K562 (cell line): ENCODE results near the gene ARMC9. TPM values are rescaled to one million over a fixed set of nuclear protein-coding genes. Genes with fewer than 3 reads are reported as not detected.

ENCODE experiments used
- ATAC-seq: fragments of 200-7000 bp; cut with Tn5 transposase; 3 replicates; pipeline ENCODE4 v1.9.1; 2020; ENCODE audit warnings: moderate library complexity
- BruUV-seq: library from RNA; stranded (reverse); fragments of 400-500 nt; replicated peaks from 2 replicates; lab custom pipeline; 2021; lab: Mats Ljungman, UMichigan
- CTCF ChIA-PET: fragments of 300-600 bp; formaldehyde crosslinking; extraction: SDS; loops from one replicate; lab custom pipeline; 2021; ENCODE audit warnings: low intra/inter-chr PET ratio; lab: Yijun Ruan, JAX
- POLR2A ChIA-PET: fragments of 300-600, 350-650 bp; sonication (Branson Sonifier 250); formaldehyde crosslinking; extraction: SDS; loops from one replicate; lab custom pipeline; 2021; ENCODE audit warnings: antibody characterized with exemption, inconsistent platforms; lab: Yijun Ruan, JAX
- DNase-seq, 4 experiments: peaks; one replicate each; pipeline versions ENCODE4 v3.0.0 to v3.0.0-alpha.2; 2011 to 2018; ENCODE audit warnings: low spot score in 3 of 4, mixed read lengths in 3 of 4; ENCODE audit errors: extremely low read depth in 1 of 4
- FAIRE-seq: peaks from 2 replicates; lab custom pipeline; 2011; peaks lifted over from hg19 to GRCh38; lab: Jason Lieb, UNC
- H2AFZ ChIP-seq: 2 replicates; pipeline ENCODE4 v1.6.0; 2011; ENCODE audit warnings: low read depth, low read length, control low read depth, inconsistent platforms
- H3K27ac ChIP-seq: fragments of 200-600 bp; 3 replicates; pipeline ENCODE4 v1.8.0; 2011; ENCODE audit warnings: low read depth, mild to moderate bottlenecking, control low read depth, inconsistent platforms, low read length, moderate library complexity, mixed read lengths; ENCODE audit errors: extremely low read depth
- H3K27me3 ChIP-seq, 2 experiments: fragments of 300-600 bp in 1 of 2; 2 replicates in 1 of 2; 3 replicates in 1 of 2; pipeline versions ENCODE4 v1.6.0 to v1.8.0; 2011; ENCODE audit warnings: inconsistent platforms in 2 of 2, low read length in 2 of 2, mild to moderate bottlenecking in 1 of 2, mixed read lengths in 1 of 2, moderate library complexity in 1 of 2; ENCODE audit not compliant: control insufficient read depth in 2 of 2, insufficient read depth in 2 of 2
- H3K36me3 ChIP-seq: fragments of 300-600 bp; 3 replicates; pipeline ENCODE4 v1.8.0; 2011; ENCODE audit warnings: mild to moderate bottlenecking, low read length, inconsistent platforms; ENCODE audit not compliant: control insufficient read depth, insufficient read depth
- H3K4me1 ChIP-seq, 2 experiments: fragments of 200-600 bp in 1 of 2; replicated peaks in 1 of 2; 2 replicates in 1 of 2; 3 replicates in 1 of 2; pipeline versions ENCODE4 v1.5.1 to v1.8.0; 2011; ENCODE audit warnings: inconsistent platforms in 2 of 2, low read length in 2 of 2, mild to moderate bottlenecking in 1 of 2, mixed read lengths in 1 of 2, moderate library complexity in 1 of 2; ENCODE audit not compliant: control insufficient read depth in 2 of 2, insufficient read depth in 2 of 2
- H3K4me2 ChIP-seq: 2 replicates; pipeline ENCODE4 v1.6.1; 2011; ENCODE audit warnings: low read length, control low read depth, inconsistent platforms, mixed read lengths; ENCODE audit not compliant: insufficient read depth
- H3K4me3 ChIP-seq: fragments of 200-600 bp; sonication (generic), shearing (Covaris generic); 2 replicates; pipeline ENCODE4 v1.5.1; 2016; ENCODE audit warnings: control low read depth, inconsistent platforms
- H3K79me2 ChIP-seq: fragments of 200-600 bp; 3 replicates; pipeline ENCODE4 v1.8.0; 2011; ENCODE audit warnings: low read length, inconsistent platforms; ENCODE audit not compliant: control insufficient read depth, insufficient read depth
- H3K9ac ChIP-seq, 2 experiments: 2 replicates each; pipeline versions ENCODE4 v1.6.0 to v1.6.1; 2011; ENCODE audit warnings: low read depth in 2 of 2, low read length in 2 of 2, control low read depth in 1 of 2, inconsistent platforms in 1 of 2, mild to moderate bottlenecking in 1 of 2, mixed read lengths in 1 of 2; ENCODE audit not compliant: insufficient read depth in 1 of 2
- H3K9me1 ChIP-seq: one replicate; pipeline ENCODE4 v1.6.0; 2011; ENCODE audit warnings: inconsistent platforms, mild to moderate bottlenecking, low read length, moderate library complexity; ENCODE audit not compliant: control insufficient read depth, insufficient read depth
- H3K9me3 ChIP-seq: replicated peaks from 2 replicates; pipeline ENCODE4 v1.5.1; 2011; ENCODE audit warnings: low read depth, low read length, inconsistent platforms; ENCODE audit not compliant: control insufficient read depth, insufficient read depth
- H4K20me1 ChIP-seq: replicated peaks from 2 replicates; pipeline ENCODE4 v1.6.1; 2011; ENCODE audit warnings: low read length, inconsistent platforms, mixed read lengths; ENCODE audit not compliant: control insufficient read depth, insufficient read depth
- BRD9 ChIP-seq: fragments of 450-650 bp; IDR thresholded peaks from 2 replicates; pipeline ENCODE4 v1.6.1; 2018; ENCODE audit warnings: low read depth; ENCODE audit not compliant: partially characterized antibody
- CEBPB ChIP-seq: fragments of 450-650 bp; IDR thresholded peaks from 2 replicates; pipeline ENCODE4 v1.6.1; 2016; ENCODE audit warnings: missing genetic modification characterization, missing compliant biosample characterization
- WGBS: fragments of 100-300 bp; shearing (Covaris generic); methylation state at CpG from one replicate; pipeline ENCODE4 v1.1.6; 2016; ENCODE audit warnings: low coverage, mixed read lengths; ENCODE audit not compliant: insufficient coverage; ENCODE audit errors: missing lambda C conversion rate; 5-methylcytosine and 5-hydroxymethylcytosine counted together
- in situ Hi-C: fragments of 300-500 bp; cut with MboI; formaldehyde crosslinking; loops from 4 replicates; pipeline ENCODE4 v1.15.0; 2018; ENCODE audit warnings: inconsistent platforms, mixed read lengths
- intact Hi-C: fragments of 100-400 bp; cut with micrococcal nuclease; formaldehyde crosslinking; loops from 2 replicates; pipeline ENCODE4 v1.14.2; 2022
- polyA plus RNA-seq, 8 experiments: library from polyadenylated mRNA; depleted of rRNA in 4 of 8; stranded (reverse) in 5 of 8; unstranded in 3 of 8; fragments of >200 nt; fragmentation: Nextera tagmentation in 2 of 8; fragmentation: Illumina TruSeq in 1 of 8; extraction: Ambion mirVana in 2 of 8; extraction: Trizol in 1 of 8; gene quantifications; 2 replicates each; pipeline versions ENCODE4 v1.2.1 to v1.2.3, GENCODE V29; 2011 to 2014; ENCODE audit warnings: inconsistent platforms in 1 of 8, missing spikeins in 1 of 8
- total RNA-seq, 7 experiments: library from RNA; depleted of rRNA in 6 of 7; stranded (reverse); fragments of >200 nt in 6 of 7; fragmentation: Illumina TruSeq in 2 of 7; extraction: Trizol in 2 of 7; gene quantifications; 2 replicates each; pipeline versions ENCODE4 v1.2.1 to v1.2.3, GENCODE V29; 2011 to 2021; ENCODE audit warnings: low replicate concordance in 1 of 7
- TF ChIP-seq, protein P1 (sequence below): fragments of 450-650 bp; IDR thresholded peaks from 2 replicates; pipeline ENCODE4 v1.6.1; 2016; ENCODE audit warnings: borderline replicate concordance

Gene ARMC9
- total and polyA plus RNA-seq, 9 of the 15 experiments (the other 6 are each of a cell fraction or from before 2014, with no cell fraction given) = 0.36 to 2.3 (median 1.1) TPM

DNA sequence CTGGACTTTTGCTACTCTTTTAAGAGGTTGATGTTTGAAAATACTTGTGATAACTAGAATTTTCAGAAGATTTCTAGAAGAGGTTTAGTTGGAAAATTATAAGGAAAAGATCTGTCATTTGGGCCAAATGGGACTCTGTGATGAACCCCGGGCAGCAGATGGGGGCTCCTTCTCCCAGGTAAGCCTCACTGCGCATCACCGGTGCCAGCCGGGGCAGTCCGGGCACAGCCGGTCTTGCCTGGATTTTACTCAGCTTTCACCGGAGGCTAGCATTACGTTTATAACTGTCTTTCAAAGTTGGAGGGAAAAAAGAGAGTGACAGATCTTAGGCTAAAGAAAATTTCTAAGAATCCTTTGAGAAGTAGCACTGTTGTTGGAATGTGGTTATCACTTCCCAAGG lies 99.7 kb downstream of the ARMC9 start:
- POLR2A ChIA-PET = interaction anchor here (0.6 to 0.8 kb wide), 2 partner anchors 13 to 34 kb away, joined by 3 read pairs; no protein-coding TSS in a partner anchor
- no peaks in the 10 kb centered on the region for H3K9me3 ChIP-seq
- in situ Hi-C loops = no loop called here
- 18% methylated on average over 3 of the region's 8 CpGs for whole genome bisulfite sequencing
- CTCF ChIA-PET = no interaction called here
- H3K4me1 ChIP-seq = peaks cover 0 to 3% of the 10 kb centered on the region in 2 experiments; a peak in 3 of 5 replicates
- H3K9ac ChIP-seq = no peak overlapping the region
- H3K9me1 ChIP-seq = no peaks in the 10 kb centered on the region
- TF ChIP-seq CEBPB (tag) (no peak), BRD9 (no peak)
- TF ChIP-seq, protein P1, sequence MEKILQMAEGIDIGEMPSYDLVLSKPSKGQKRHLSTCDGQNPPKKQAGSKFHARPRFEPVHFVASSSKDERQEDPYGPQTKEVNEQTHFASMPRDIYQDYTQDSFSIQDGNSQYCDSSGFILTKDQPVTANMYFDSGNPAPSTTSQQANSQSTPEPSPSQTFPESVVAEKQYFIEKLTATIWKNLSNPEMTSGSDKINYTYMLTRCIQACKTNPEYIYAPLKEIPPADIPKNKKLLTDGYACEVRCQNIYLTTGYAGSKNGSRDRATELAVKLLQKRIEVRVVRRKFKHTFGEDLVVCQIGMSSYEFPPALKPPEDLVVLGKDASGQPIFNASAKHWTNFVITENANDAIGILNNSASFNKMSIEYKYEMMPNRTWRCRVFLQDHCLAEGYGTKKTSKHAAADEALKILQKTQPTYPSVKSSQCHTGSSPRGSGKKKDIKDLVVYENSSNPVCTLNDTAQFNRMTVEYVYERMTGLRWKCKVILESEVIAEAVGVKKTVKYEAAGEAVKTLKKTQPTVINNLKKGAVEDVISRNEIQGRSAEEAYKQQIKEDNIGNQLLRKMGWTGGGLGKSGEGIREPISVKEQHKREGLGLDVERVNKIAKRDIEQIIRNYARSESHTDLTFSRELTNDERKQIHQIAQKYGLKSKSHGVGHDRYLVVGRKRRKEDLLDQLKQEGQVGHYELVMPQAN = no peak
- TF ChIP-seq, all 486 proteins: peak for 0
- H3K79me2 ChIP-seq = no peaks in the 10 kb centered on the region
- H3K4me3 ChIP-seq = no peak overlapping the region
- intact Hi-C loops = loop anchor here (10.0 kb wide), 1 partner anchor 107 kb away; no protein-coding TSS in a partner anchor
- no peak for ATAC-seq
- DNase-seq = no peak
- no peak overlapping the region for H3K27ac ChIP-seq
- BruUV-seq = no TSS peak
- FAIRE-seq = no peak
- no peaks in the 10 kb centered on the region for H4K20me1 ChIP-seq
- H3K4me2 ChIP-seq = no peak overlapping the region
- peaks cover 11 to 27% of the 10 kb centered on the region in 2 experiments; a peak in 3 of 5 replicates for H3K27me3 ChIP-seq
- H2AFZ ChIP-seq = no peak overlapping the region
- no peaks in the 10 kb centered on the region for H3K36me3 ChIP-seq
